Body of pancreas (tissue), 4 donors: Measurements from ENCODE around the gene THSD7B. TPM values are rescaled to one million over a fixed set of nuclear protein-coding genes. Genes with fewer than 3 reads are reported as not detected.

Experiments used
- ATAC-seq: fragments of 150-250 bp; one replicate; pipeline ENCODE4 v1.9.1; 2016
- DNase-seq, 4 donors: peaks; one replicate each; pipeline ENCODE4 v3.0.0-alpha.2; 2019
- H3K27ac ChIP-seq, 4 donors: fragments of 200-600 bp; sonication (generic); 1 replicate in 3 of 4; 2 replicates in 1 of 4; pipeline versions ENCODE4 v1.5.1 to v1.6.1; 2016 to 2019; ENCODE audit warnings: mild to moderate bottlenecking in 1 of 4, mixed read lengths in 1 of 4, moderate library complexity in 1 of 4
- H3K27me3 ChIP-seq, 2 donors: fragments of 200-600 bp; sonication (generic); one replicate each; pipeline ENCODE4 v1.6.0; 2016; ENCODE audit warnings: mild to moderate bottlenecking in 1 of 2
- H3K36me3 ChIP-seq, 2 donors: fragments of 200-600 bp; sonication (generic); replicated peaks in 1 of 2; 2 replicates each; pipeline ENCODE4 v1.5.1; 2016; ENCODE audit warnings: low read depth in 2 of 2; ENCODE audit not compliant: insufficient read depth in 1 of 2
- H3K4me1 ChIP-seq: fragments of 200-600 bp; sonication (generic); one replicate; pipeline ENCODE4 v1.6.0; 2016
- H3K4me3 ChIP-seq, 2 donors: fragments of 200-600 bp; sonication (generic); 1 replicate in 1 of 2; 2 replicates in 1 of 2; pipeline ENCODE4 v1.5.1; 2016 to 2019
- H3K9me3 ChIP-seq, 3 donors: fragments of 200-600 bp; sonication (generic); 1 replicate in 2 of 3; 2 replicates in 1 of 3; pipeline ENCODE4 v1.5.1; 2016
- POLR2A ChIP-seq, 3 donors: fragments of 450-650 bp; IDR thresholded peaks; one replicate each; pipeline ENCODE4 v1.6.1; 2016; ENCODE audit warnings: antibody characterized with exemption in 3 of 3, mild to moderate bottlenecking in 2 of 3
- WGBS, 2 donors: methylation state at CpG; one replicate each; pipeline ENCODE4 v1.1.5; 2017; 5-methylcytosine and 5-hydroxymethylcytosine counted together
- intact Hi-C: fragments of 100-400 bp; cut with DNase I; formaldehyde crosslinking; loops from one replicate; pipeline ENCODE4 v1.15.1; 2023
- total RNA-seq, 2 donors: library from RNA; depleted of rRNA; stranded (reverse); fragments of >200 nt; gene quantifications; one replicate each; pipeline ENCODE4 v1.1.0, GENCODE V29; 2016
- TF ChIP-seq, protein P1 (sequence below), 7 experiments: fragments of 450-650 bp in 4 of 7; fragments of 200-600 bp in 3 of 7; sonication (generic) in 3 of 7; IDR thresholded peaks; one replicate each; pipeline ENCODE4 v1.5.1; 2016 to 2019; ENCODE audit warnings: antibody characterized with exemption in 7 of 7

THSD7B gene
- total RNA-seq, 2 donors from 2014 or later: 0.26 to 0.33 TPM

DNA sequence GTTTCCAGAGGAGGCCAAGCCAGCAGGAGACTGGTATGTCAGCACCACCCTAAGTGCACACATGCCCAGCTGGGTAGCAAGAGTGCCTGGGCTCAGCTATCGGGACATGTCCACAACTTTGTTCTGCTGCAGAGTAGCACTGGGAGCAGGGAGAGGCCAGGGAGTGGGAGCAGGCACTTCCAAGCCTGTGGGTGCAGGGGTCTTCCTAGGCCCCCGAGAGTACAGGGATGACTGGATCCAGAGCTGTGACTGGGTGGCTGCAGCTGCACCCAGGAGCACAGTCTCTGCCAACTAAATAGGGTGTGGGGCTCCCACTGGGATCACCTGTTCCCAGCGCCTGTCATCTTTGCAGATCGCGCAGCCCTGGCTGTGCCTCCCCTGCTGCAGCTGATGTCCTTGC is 943.0 kb downstream of the THSD7B start:
- no peak overlapping the region for H3K27ac ChIP-seq
- 69 to 85% methylated on average over 4 to 5 of the region's 5 CpGs for WGBS, 2 donors
- no peak overlapping the region for H3K4me3 ChIP-seq
- no peak for DNase-seq
- intact Hi-C loops: no loop called here
- no peaks in the 10 kb centered on the region for H3K9me3 ChIP-seq
- ATAC-seq: no peak
- H3K36me3 ChIP-seq: no peaks in the 10 kb centered on the region
- no peaks in the 10 kb centered on the region for H3K4me1 ChIP-seq
- TF ChIP-seq, protein P1, sequence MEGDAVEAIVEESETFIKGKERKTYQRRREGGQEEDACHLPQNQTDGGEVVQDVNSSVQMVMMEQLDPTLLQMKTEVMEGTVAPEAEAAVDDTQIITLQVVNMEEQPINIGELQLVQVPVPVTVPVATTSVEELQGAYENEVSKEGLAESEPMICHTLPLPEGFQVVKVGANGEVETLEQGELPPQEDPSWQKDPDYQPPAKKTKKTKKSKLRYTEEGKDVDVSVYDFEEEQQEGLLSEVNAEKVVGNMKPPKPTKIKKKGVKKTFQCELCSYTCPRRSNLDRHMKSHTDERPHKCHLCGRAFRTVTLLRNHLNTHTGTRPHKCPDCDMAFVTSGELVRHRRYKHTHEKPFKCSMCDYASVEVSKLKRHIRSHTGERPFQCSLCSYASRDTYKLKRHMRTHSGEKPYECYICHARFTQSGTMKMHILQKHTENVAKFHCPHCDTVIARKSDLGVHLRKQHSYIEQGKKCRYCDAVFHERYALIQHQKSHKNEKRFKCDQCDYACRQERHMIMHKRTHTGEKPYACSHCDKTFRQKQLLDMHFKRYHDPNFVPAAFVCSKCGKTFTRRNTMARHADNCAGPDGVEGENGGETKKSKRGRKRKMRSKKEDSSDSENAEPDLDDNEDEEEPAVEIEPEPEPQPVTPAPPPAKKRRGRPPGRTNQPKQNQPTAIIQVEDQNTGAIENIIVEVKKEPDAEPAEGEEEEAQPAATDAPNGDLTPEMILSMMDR (IDR thresholded peaks at IDR 0.05): no peak
- no peak for TF ChIP-seq POLR2A (IDR thresholded peaks at IDR 0.05)
- H3K27me3 ChIP-seq: no peaks in the 10 kb centered on the region

DNA sequence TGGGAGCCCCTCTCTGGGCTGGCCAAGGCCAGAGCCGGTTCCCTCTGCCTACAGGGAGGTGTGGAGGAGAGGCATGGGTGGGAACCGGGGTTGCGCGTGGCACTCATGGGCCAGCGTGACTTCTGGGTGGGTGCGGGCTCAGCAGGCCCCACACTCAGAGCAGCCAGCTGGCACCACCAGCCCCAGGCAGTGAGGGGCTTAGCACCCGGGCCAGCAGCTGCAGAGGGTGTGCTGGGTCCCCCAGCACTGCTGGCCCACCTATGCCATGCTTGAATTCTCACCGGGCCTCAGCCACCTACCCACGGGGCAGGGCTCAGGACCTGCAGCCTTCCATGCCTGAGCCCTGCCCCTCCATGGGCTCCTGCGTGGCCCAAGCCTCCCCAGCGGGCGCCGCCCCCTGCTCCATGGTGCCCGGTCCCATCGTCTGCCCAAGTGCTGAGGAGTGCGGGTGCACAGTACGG is 950.4 kb downstream of the THSD7B start:
- Histone ChIP-seq H3K9me3 (no peaks in the 10 kb centered on the region), H3K27me3 (no peaks in the 10 kb centered on the region), H3K4me3 (no peak overlapping the region), H3K27ac (no peak overlapping the region), H3K36me3 (no peaks in the 10 kb centered on the region), H3K4me1 (no peaks in the 10 kb centered on the region)
- intact Hi-C loops: no loop called here
- ATAC-seq: no peak
- DNase-seq: no peak
- WGBS, 2 donors: 69 to 95% methylated on average over 12 to 13 of the region's 17 CpGs
- TF ChIP-seq, protein P1 (IDR thresholded peaks at IDR 0.05): no peak
- TF ChIP-seq POLR2A (IDR thresholded peaks at IDR 0.05): no peak

DNA sequence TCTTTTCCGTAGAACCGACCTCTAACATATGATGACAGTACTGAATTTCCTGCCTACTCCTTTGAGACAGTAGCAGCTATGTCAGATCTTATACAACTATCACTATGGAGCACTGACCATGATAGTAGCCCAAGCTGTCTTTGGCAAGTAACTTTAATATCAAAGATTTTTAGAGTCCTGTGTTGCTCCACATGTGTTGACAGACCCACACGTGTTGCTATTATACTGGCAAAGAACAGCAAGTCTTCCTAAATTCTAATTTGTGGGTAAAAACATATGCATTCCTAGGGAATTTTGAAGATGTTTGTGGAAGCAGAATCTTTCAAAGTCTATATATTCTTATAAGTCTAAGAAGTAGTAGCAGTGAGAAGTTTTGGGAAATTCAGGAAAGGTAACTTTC is 953.4 kb downstream of the THSD7B start:
- Histone ChIP-seq H3K36me3 (no peaks in the 10 kb centered on the region), H3K27ac (no peak overlapping the region), H3K4me1 (no peaks in the 10 kb centered on the region), H3K27me3 (no peaks in the 10 kb centered on the region), H3K4me3 (no peak overlapping the region), H3K9me3 (peaks cover 0 to 3% (median 0%) of the 10 kb centered on the region in 3 donors)
- 71 to 73% methylated on average over 3 of the region's 3 CpGs for WGBS, 2 donors
- TF ChIP-seq, protein P1 (IDR thresholded peaks at IDR 0.05): no peak
- TF ChIP-seq POLR2A (IDR thresholded peaks at IDR 0.05): no peak
- intact Hi-C loops: no loop called here
- DNase-seq (no peak), ATAC-seq (no peak)

DNA sequence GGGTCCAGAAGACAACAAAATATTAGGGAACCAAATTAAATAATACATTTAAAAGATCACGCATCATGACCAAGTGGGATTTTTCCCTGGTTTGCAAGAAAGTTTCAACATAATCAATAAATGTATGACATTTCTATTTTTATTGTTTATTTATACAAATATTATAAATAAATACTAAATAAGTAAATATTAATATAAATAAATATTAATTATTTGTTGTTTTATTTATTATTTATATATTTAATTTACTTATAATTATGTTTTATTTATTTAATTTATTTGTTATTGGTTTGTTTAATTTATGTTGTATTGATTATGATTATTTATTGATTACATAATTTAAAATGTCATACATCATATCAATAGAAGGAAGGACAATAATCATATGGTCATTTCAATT is 956.4 kb downstream of the THSD7B start:
- Histone ChIP-seq H3K4me3 (no peak overlapping the region), H3K36me3 (no peaks in the 10 kb centered on the region), H3K9me3 (peaks cover 0 to 6% (median 0%) of the 10 kb centered on the region in 3 donors), H3K27me3 (no peaks in the 10 kb centered on the region), H3K27ac (no peak overlapping the region), H3K4me1 (no peaks in the 10 kb centered on the region)
- TF ChIP-seq, protein P1 (IDR thresholded peaks at IDR 0.05): no peak
- intact Hi-C loops: no loop called here
- DNase-seq: no peak
- no peak for ATAC-seq
- WGBS, 2 donors: 70 to 87% methylated on average over 1 of the region's 1 CpG

DNA sequence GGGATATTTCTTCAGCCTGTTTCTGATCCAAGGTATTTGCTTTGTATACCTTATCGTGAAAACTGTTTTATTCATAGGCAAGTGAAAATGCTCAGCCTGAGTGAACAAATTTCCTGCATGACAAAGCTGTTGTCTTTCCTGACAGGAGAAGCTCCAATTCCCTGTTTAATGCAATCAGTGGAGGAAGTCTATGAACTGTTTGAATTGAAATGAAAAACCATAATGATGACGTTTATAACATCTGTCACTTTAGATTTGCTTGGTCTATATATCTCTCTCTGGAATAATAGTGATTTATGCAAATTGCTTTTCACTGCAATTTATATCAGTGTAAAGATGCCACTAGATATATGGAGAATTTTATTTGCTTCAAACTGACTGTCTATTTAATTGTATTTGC is 959.6 kb downstream of the THSD7B start:
- no peak overlapping the region for H3K4me3 ChIP-seq
- ATAC-seq (no peak), DNase-seq (no peak)
- no peaks in the 10 kb centered on the region for H3K27me3 ChIP-seq
- H3K9me3 ChIP-seq: peaks cover 0 to 6% (median 0%) of the 10 kb centered on the region in 3 donors
- H3K4me1 ChIP-seq: no peaks in the 10 kb centered on the region
- 51 to 61% methylated on average over 2 of the region's 2 CpGs for WGBS, 2 donors
- TF ChIP-seq POLR2A (IDR thresholded peaks at IDR 0.05): no peak
- TF ChIP-seq, protein P1 (IDR thresholded peaks at IDR 0.05): no peak
- intact Hi-C loops: no loop called here
- no peak overlapping the region for H3K27ac ChIP-seq
- H3K36me3 ChIP-seq: no peaks in the 10 kb centered on the region
